ENCODE measurements around the gene NOS1AP.

- TF ChIP-seq SIN3A (IDR thresholded peaks at IDR 0.05; ENCODE audit: borderline replicate concordance, insufficient read depth, low read length) = no peak
- no peak for TF ChIP-seq TAF1 (IDR thresholded peaks at IDR 0.05; ENCODE audit: borderline replicate concordance, insufficient read depth, low read length)
Measured at GRCh38 chr1:162070094-162070748, 730 bp downstream of the NOS1AP start.

Data from PFSK-1 (cell line).